ENCODE results near the gene ROR2.
A peak's percentile ranks its signal among the peaks of the same experiment; 100 is the strongest.

Gene ROR2

GRCh38 chr9:91896097-91896496 lies 53.9 kb downstream of the ROR2 start:
- H3K27ac ChIP-seq: peak overlapping the region; percentile 54; the same call in 1 of the 2 replicates

GRCh38 chr9:91894536-91894935 lies 55.5 kb downstream of the ROR2 start:
- TF ChIP-seq Cebpa-rat (IDR thresholded peaks at IDR 0.05): no peak
- no peaks in the 10 kb centered on the region for H3K36me3 ChIP-seq
- no peaks in the 10 kb centered on the region for H4K20me1 ChIP-seq
- H3K4me3 ChIP-seq: no peak overlapping the region
- no peak overlapping the region for H3K9ac ChIP-seq
- peaks cover 37% of the 10 kb centered on the region for H3K4me1 ChIP-seq
- no peak overlapping the region for H3K27ac ChIP-seq
- no peaks in the 10 kb centered on the region for H3K9me3 ChIP-seq
- H3K4me2 ChIP-seq: no peak overlapping the region
- H3K27me3 ChIP-seq: no peaks in the 10 kb centered on the region

More at GRCh38 chr9:91896097-91896496, 53.9 kb downstream of the ROR2 start:
- H3K9ac ChIP-seq: no peak overlapping the region
- H3K4me1 ChIP-seq: peaks cover 53% of the 10 kb centered on the region
- peak overlapping the region; percentile 78 for H3K4me2 ChIP-seq
- H3K27me3 ChIP-seq: no peaks in the 10 kb centered on the region
- no peaks in the 10 kb centered on the region for H4K20me1 ChIP-seq
- no peak overlapping the region for H3K4me3 ChIP-seq
- no peaks in the 10 kb centered on the region for H3K9me3 ChIP-seq
- no peak for TF ChIP-seq Cebpa-rat (IDR thresholded peaks at IDR 0.05)
- no peaks in the 10 kb centered on the region for H3K36me3 ChIP-seq

GRCh38 chr9:91894023-91894422 lies 56.0 kb downstream of the ROR2 start:
- Histone ChIP-seq H3K4me2 (no peak overlapping the region), H3K9ac (no peak overlapping the region)

GRCh38 chr9:91891915-91892314 lies 58.1 kb downstream of the ROR2 start:
- H3K27ac ChIP-seq: no peak overlapping the region
- no peaks in the 10 kb centered on the region for H3K9me3 ChIP-seq
- no peak overlapping the region for H3K4me2 ChIP-seq
- TF ChIP-seq Cebpa-rat (IDR thresholded peaks at IDR 0.05): no peak
- H4K20me1 ChIP-seq: no peaks in the 10 kb centered on the region
- H3K9ac ChIP-seq: no peak overlapping the region
- H3K36me3 ChIP-seq: no peaks in the 10 kb centered on the region
- no peaks in the 10 kb centered on the region for H3K27me3 ChIP-seq
- no peak overlapping the region for H3K4me3 ChIP-seq
- H3K4me1 ChIP-seq: peaks cover 11% of the 10 kb centered on the region

More at GRCh38 chr9:91894023-91894422, 56.0 kb downstream of the ROR2 start:
- no peaks in the 10 kb centered on the region for H3K9me3 ChIP-seq
- H3K27ac ChIP-seq: no peak overlapping the region
- no peak for TF ChIP-seq Cebpa-rat (IDR thresholded peaks at IDR 0.05)
- no peaks in the 10 kb centered on the region for H3K36me3 ChIP-seq
- H3K4me1 ChIP-seq: peaks cover 32% of the 10 kb centered on the region
- no peaks in the 10 kb centered on the region for H4K20me1 ChIP-seq
- no peaks in the 10 kb centered on the region for H3K27me3 ChIP-seq
- H3K4me3 ChIP-seq: no peak overlapping the region

GRCh38 chr9:91890662-91891061 lies 59.4 kb downstream of the ROR2 start:
- H4K20me1 ChIP-seq: no peaks in the 10 kb centered on the region
- no peak overlapping the region for H3K9ac ChIP-seq
- H3K27me3 ChIP-seq: no peaks in the 10 kb centered on the region
- no peaks in the 10 kb centered on the region for H3K36me3 ChIP-seq
- H3K27ac ChIP-seq: no peak overlapping the region
- H3K4me3 ChIP-seq: no peak overlapping the region
- H3K4me1 ChIP-seq: no peaks in the 10 kb centered on the region
- H3K4me2 ChIP-seq: no peak overlapping the region
- TF ChIP-seq Cebpa-rat (IDR thresholded peaks at IDR 0.05): no peak
- H3K9me3 ChIP-seq: no peaks in the 10 kb centered on the region

- H3K4me2 ChIP-seq: no peak overlapping the region
- H4K20me1 ChIP-seq: no peaks in the 10 kb centered on the region
- H3K4me1 ChIP-seq: no peaks in the 10 kb centered on the region
- H3K36me3 ChIP-seq: no peaks in the 10 kb centered on the region
- no peak overlapping the region for H3K9ac ChIP-seq
- TF ChIP-seq Cebpa-rat (IDR thresholded peaks at IDR 0.05): no peak
- no peak overlapping the region for H3K4me3 ChIP-seq
- no peaks in the 10 kb centered on the region for H3K9me3 ChIP-seq
- H3K27me3 ChIP-seq: no peaks in the 10 kb centered on the region
- H3K27ac ChIP-seq: no peak overlapping the region
These were observed 60.7 kb downstream of the ROR2 start for GRCh38 chr9:91889161-91889911.

- no peak overlapping the region for H3K4me3 ChIP-seq
- H3K36me3 ChIP-seq: no peaks in the 10 kb centered on the region
- H3K27me3 ChIP-seq: no peaks in the 10 kb centered on the region
- H3K4me2 ChIP-seq: no peak overlapping the region
- H4K20me1 ChIP-seq: no peaks in the 10 kb centered on the region
- H3K9me3 ChIP-seq: no peaks in the 10 kb centered on the region
- no peak overlapping the region for H3K27ac ChIP-seq
- no peak overlapping the region for H3K9ac ChIP-seq
- no peak for TF ChIP-seq Cebpa-rat (IDR thresholded peaks at IDR 0.05)
- no peaks in the 10 kb centered on the region for H3K4me1 ChIP-seq
These were observed 63.5 kb downstream of the ROR2 start for GRCh38 chr9:91886414-91887076.

- Histone ChIP-seq H3K36me3 (no peaks in the 10 kb centered on the region), H3K4me2 (no peak overlapping the region), H3K27me3 (no peaks in the 10 kb centered on the region), H3K9ac (no peak overlapping the region), H3K9me3 (no peaks in the 10 kb centered on the region), H3K4me3 (no peak overlapping the region), H4K20me1 (no peaks in the 10 kb centered on the region), H3K27ac (no peak overlapping the region), H3K4me1 (no peaks in the 10 kb centered on the region)
- no peak for TF ChIP-seq Cebpa-rat (IDR thresholded peaks at IDR 0.05)
These were observed 64.1 kb downstream of the ROR2 start for GRCh38 chr9:91885746-91886413.

- H3K9ac ChIP-seq: no peak overlapping the region
These were observed 65.0 kb downstream of the ROR2 start for GRCh38 chr9:91884696-91885687.

More at GRCh38 chr9:91884696-91885687, 65.0 kb downstream of the ROR2 start:
- Histone ChIP-seq H3K4me1 (no peaks in the 10 kb centered on the region), H4K20me1 (no peaks in the 10 kb centered on the region), H3K27me3 (no peaks in the 10 kb centered on the region), H3K4me2 (no peak overlapping the region), H3K4me3 (no peak overlapping the region), H3K9me3 (no peaks in the 10 kb centered on the region), H3K27ac (no peak overlapping the region), H3K36me3 (no peaks in the 10 kb centered on the region)
- no peak for TF ChIP-seq Cebpa-rat (IDR thresholded peaks at IDR 0.05)

Measured in BLaER1 (cell line).